ENCODE measurements around the gene NFIA.
A peak's percentile ranks its signal among the peaks of the same experiment; 100 is the strongest.

The NFIA gene

GRCh38 chr1:61450872-61451571, 368.7 kb downstream of the NFIA start:
- DNase-seq (ENCODE audit: extremely low read depth, low read depth), result no peak
- TF ChIP-seq CTCF (IDR thresholded peaks at IDR 0.05; ENCODE audit: low read depth, low read length), result no peak

GRCh38 chr1:61451572-61451968, 369.2 kb downstream of the NFIA start:
- DNase-seq (ENCODE audit: extremely low read depth, low read depth), result no peak
- TF ChIP-seq CTCF (IDR thresholded peaks at IDR 0.05; ENCODE audit: low read depth, low read length), result no peak

GRCh38 chr1:61452176-61453035, 370.0 kb downstream of the NFIA start:
- no peak for DNase-seq (ENCODE audit: extremely low read depth, low read depth)
- TF ChIP-seq CTCF (IDR thresholded peaks at IDR 0.05; ENCODE audit: low read depth, low read length), result no peak

- DNase-seq (ENCODE audit: extremely low read depth, low read depth), result peak; percentile 77
- peak; percentile 94 for TF ChIP-seq CTCF (IDR thresholded peaks at IDR 0.05; ENCODE audit: low read depth, low read length)
These were observed 371.0 kb downstream of the NFIA start for GRCh38 chr1:61453111-61453961.

- TF ChIP-seq CTCF (IDR thresholded peaks at IDR 0.05; ENCODE audit: low read depth, low read length), result no peak
- DNase-seq (ENCODE audit: extremely low read depth, low read depth), result no peak
These were observed 373.0 kb downstream of the NFIA start for GRCh38 chr1:61455400-61455799.

- TF ChIP-seq CTCF (IDR thresholded peaks at IDR 0.05; ENCODE audit: low read depth, low read length), result no peak
- DNase-seq (ENCODE audit: extremely low read depth, low read depth), result no peak
These were observed 375.2 kb downstream of the NFIA start for GRCh38 chr1:61457526-61458040.

All from AG09319 (cell line).